Cardiac fibroblast (primary cell): ENCODE measurements around the gene TMEM43.

ENCODE experiments used
- DNase-seq, 2 donors: peaks; one replicate each; pipeline versions ENCODE4 v3.0.0 to v3.0.0-alpha.2; 2010; ENCODE audit warnings: low read depth in 2 of 2
- H3K4me3 ChIP-seq, 2 donors: replicated peaks in 1 of 2; 1 replicate in 1 of 2; 2 replicates in 1 of 2; pipeline ENCODE4 v1.5.1; 2011; ENCODE audit warnings: low read depth in 2 of 2, low read length in 2 of 2, mild to moderate bottlenecking in 2 of 2, moderate library complexity in 1 of 2
- CTCF ChIP-seq: IDR thresholded peaks from one replicate; pipeline ENCODE4 v1.5.1; 2011; ENCODE audit warnings: low read depth, mild to moderate bottlenecking, low read length, inconsistent platforms

The TMEM43 gene

GRCh38 chr3:14152233-14152962 is 27.5 kb downstream of the TMEM43 start:
- no peak for DNase-seq
- no peak overlapping the region for H3K4me3 ChIP-seq
- TF ChIP-seq CTCF = peak; percentile 13

GRCh38 chr3:14152963-14153355 is 28.1 kb downstream of the TMEM43 start:
- no peak overlapping the region for H3K4me3 ChIP-seq
- DNase-seq = no peak
- no peak for TF ChIP-seq CTCF

- H3K4me3 ChIP-seq = no peak overlapping the region
- TF ChIP-seq CTCF = no peak
- DNase-seq = no peak
These were observed 28.8 kb downstream of the TMEM43 start for GRCh38 chr3:14153663-14154062.

GRCh38 chr3:14154276-14154675 is 29.4 kb downstream of the TMEM43 start:
- no peak for TF ChIP-seq CTCF
- no peak overlapping the region for H3K4me3 ChIP-seq
- no peak for DNase-seq

- H3K4me3 ChIP-seq = no peak overlapping the region
- TF ChIP-seq CTCF = no peak
- DNase-seq = no peak
These were observed 30.1 kb downstream of the TMEM43 start for GRCh38 chr3:14154895-14155440.

- no peak for DNase-seq
- no peak for TF ChIP-seq CTCF
- no peak overlapping the region for H3K4me3 ChIP-seq
These were observed 31.3 kb downstream of the TMEM43 start for GRCh38 chr3:14156201-14156600.
